Tibial nerve (tissue), 4 donors: ENCODE data around the gene BACH1. TPM values are rescaled to one million over a fixed set of nuclear protein-coding genes. Genes with fewer than 3 reads are reported as not detected.

Experiments
- DNase-seq, 2 donors: peaks; one replicate each; pipeline ENCODE4 v3.0.0-alpha.2; 2019; ENCODE audit warnings: low spot score in 2 of 2
- H3K27ac ChIP-seq, 4 donors: fragments of 200-600 bp; sonication (generic) in 3 of 4; one replicate each; pipeline ENCODE4 v1.5.1; 2017 to 2019; ENCODE audit warnings: mild to moderate bottlenecking in 1 of 4
- H3K27me3 ChIP-seq, 2 donors: fragments of 200-600 bp; sonication (generic) in 1 of 2; one replicate each; pipeline versions ENCODE4 v1.5.1 to v1.6.0; 2017 to 2019
- H3K36me3 ChIP-seq, 3 donors: fragments of 200-600 bp; sonication (generic); one replicate each; pipeline ENCODE4 v1.5.1; 2018 to 2019
- H3K4me1 ChIP-seq, 4 donors: fragments of 200-600 bp; sonication (generic) in 3 of 4; one replicate each; pipeline ENCODE4 v1.5.1; 2017 to 2019
- H3K4me3 ChIP-seq, 4 donors: fragments of 200-600 bp; sonication (generic) in 3 of 4; one replicate each; pipeline ENCODE4 v1.5.1; 2017 to 2019; ENCODE audit warnings: mild to moderate bottlenecking in 1 of 4, moderate library complexity in 1 of 4
- H3K9me3 ChIP-seq, 4 donors: fragments of 200-600 bp; sonication (generic) in 3 of 4; one replicate each; pipeline ENCODE4 v1.5.1; 2017 to 2019
- EP300 ChIP-seq, 2 donors: sonication (generic); formaldehyde crosslinking; IDR thresholded peaks; one replicate each; pipeline ENCODE4 v1.6.1; 2017; ENCODE audit warnings: antibody characterized with exemption in 2 of 2, mild to moderate bottlenecking in 1 of 2
- POLR2A ChIP-seq, 2 donors: fragments of 450-650 bp; IDR thresholded peaks; one replicate each; pipeline ENCODE4 v1.6.1; 2017; ENCODE audit warnings: antibody characterized with exemption in 2 of 2, mild to moderate bottlenecking in 2 of 2, moderate library complexity in 2 of 2
- WGBS, 2 donors: methylation state at CpG; one replicate each; pipeline ENCODE4 v1.1.5; 2018; 5-methylcytosine and 5-hydroxymethylcytosine counted together
- total RNA-seq, 4 donors: library from RNA; depleted of rRNA; stranded (reverse); fragments of >200 nt; gene quantifications; one replicate each; pipeline ENCODE4 v1.1.0, GENCODE V29; 2016
- TF ChIP-seq, protein P1 (sequence below), 5 experiments: fragments of 200-600 bp in 3 of 5; fragments of 450-650 bp in 2 of 5; sonication (generic) in 3 of 5; IDR thresholded peaks; one replicate each; pipeline ENCODE4 v1.5.1; 2016 to 2019; ENCODE audit warnings: antibody characterized with exemption in 5 of 5, mild to moderate bottlenecking in 3 of 5, moderate library complexity in 2 of 5

BACH1 gene
- total RNA-seq, 4 donors from 2014 or later: 38.0 to 46.5 (median 39.9) TPM

DNA sequence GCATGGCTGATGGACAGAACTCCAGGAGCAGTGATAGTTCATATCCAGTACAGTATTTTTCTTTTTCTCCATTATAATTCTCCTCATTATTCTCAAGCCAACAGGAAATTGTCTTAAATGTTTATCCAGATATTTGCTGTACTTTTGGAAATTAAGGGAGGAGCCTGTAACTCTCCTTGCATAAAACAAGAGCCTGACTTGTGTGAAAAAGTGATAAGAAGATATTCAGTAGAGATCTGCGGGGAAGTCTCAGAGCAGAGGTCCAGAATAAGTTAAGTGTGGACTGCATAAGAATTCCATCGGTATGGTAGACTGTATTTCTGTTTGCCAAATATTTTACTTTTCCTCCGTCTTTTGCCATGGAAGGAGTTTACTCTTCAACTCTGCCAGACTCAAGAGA is 70.2 kb downstream of the BACH1 start:
- H3K27me3 ChIP-seq: no peaks in the 10 kb centered on the region
- H3K4me3 ChIP-seq: no peak overlapping the region
- no peaks in the 10 kb centered on the region for H3K4me1 ChIP-seq
- TF ChIP-seq EP300 (IDR thresholded peaks at IDR 0.05) (no peak), POLR2A (IDR thresholded peaks at IDR 0.05) (no peak)
- TF ChIP-seq, protein P1, sequence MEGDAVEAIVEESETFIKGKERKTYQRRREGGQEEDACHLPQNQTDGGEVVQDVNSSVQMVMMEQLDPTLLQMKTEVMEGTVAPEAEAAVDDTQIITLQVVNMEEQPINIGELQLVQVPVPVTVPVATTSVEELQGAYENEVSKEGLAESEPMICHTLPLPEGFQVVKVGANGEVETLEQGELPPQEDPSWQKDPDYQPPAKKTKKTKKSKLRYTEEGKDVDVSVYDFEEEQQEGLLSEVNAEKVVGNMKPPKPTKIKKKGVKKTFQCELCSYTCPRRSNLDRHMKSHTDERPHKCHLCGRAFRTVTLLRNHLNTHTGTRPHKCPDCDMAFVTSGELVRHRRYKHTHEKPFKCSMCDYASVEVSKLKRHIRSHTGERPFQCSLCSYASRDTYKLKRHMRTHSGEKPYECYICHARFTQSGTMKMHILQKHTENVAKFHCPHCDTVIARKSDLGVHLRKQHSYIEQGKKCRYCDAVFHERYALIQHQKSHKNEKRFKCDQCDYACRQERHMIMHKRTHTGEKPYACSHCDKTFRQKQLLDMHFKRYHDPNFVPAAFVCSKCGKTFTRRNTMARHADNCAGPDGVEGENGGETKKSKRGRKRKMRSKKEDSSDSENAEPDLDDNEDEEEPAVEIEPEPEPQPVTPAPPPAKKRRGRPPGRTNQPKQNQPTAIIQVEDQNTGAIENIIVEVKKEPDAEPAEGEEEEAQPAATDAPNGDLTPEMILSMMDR (IDR thresholded peaks at IDR 0.05): no peak
- no peak overlapping the region for H3K27ac ChIP-seq
- H3K36me3 ChIP-seq: peaks cover 0 to 26% (median 0%) of the 10 kb centered on the region in 3 donors
- no peaks in the 10 kb centered on the region for H3K9me3 ChIP-seq
- DNase-seq: no peak
- 82 to 84% methylated on average over 3 of the region's 3 CpGs for WGBS, 2 donors

DNA sequence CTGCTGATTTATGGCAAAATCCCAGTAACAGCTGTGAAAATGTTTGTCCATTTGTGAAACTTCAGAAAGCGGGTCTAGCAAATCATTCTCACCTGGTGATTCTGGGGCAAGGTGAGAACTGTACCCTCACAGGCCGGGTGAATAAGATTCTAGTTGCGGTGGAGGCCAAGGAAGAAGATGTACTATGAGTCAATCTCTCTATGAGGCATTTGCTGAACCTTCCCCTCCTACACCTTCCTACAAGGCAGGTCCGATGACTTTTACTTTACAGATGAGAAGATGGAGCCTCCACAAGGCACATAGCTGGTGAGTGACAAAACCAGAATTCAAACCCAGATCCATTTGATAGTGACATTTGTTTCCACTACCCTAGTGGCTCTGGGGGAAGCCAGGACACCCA is 72.7 kb downstream of the BACH1 start:
- Histone ChIP-seq H3K4me3 (no peak overlapping the region), H3K4me1 (no peaks in the 10 kb centered on the region), H3K27ac (no peak overlapping the region), H3K27me3 (no peaks in the 10 kb centered on the region), H3K36me3 (peaks cover 0 to 18% (median 0%) of the 10 kb centered on the region in 3 donors), H3K9me3 (no peaks in the 10 kb centered on the region)
- TF ChIP-seq, protein P1 (IDR thresholded peaks at IDR 0.05): no peak
- TF ChIP-seq POLR2A (IDR thresholded peaks at IDR 0.05) (no peak), EP300 (IDR thresholded peaks at IDR 0.05) (no peak)
- no peak for DNase-seq
- WGBS, 2 donors: 94% methylated on average over 4 of the region's 4 CpGs

DNA sequence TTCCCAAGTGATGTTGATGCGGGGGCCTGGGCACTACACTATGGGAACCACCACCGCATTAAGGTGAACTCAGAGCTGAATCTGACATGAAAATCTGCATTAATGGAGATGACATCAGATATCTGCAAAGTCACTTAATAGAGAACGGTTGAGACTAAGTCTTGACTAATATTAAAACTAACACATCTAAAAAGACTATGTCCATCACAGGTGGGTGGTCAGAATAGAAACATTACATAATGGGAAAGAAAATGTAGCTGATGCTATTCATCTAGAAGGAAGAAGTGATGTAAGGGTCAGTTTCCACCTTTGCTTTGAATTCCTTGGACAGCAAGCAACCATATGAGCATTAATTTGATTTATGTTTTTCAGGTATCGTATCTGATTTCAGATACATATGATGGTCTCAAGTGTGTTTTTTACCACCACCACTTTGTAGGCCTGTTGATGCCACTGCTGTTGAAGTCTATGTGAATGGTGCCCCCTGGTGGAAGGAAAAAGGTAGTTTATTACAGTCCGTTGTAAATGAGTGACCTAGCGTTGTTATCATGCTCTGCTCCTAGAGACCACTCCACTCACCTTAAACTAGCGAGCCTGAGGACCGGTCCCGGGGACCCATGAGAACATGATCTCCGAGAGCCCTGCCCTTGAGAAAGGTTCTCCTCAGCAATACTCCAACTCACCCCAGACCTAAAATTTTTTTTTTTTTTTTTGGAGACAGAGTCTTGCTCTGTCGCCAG is 73.5 kb downstream of the BACH1 start:
- H3K36me3 ChIP-seq: peaks cover 0 to 14% (median 0%) of the 10 kb centered on the region in 3 donors
- H3K9me3 ChIP-seq: no peaks in the 10 kb centered on the region
- DNase-seq: peak in 1 of 2 donors; percentile 92
- no peaks in the 10 kb centered on the region for H3K27me3 ChIP-seq
- H3K4me3 ChIP-seq: no peak overlapping the region
- 47 to 51% methylated on average over 11 of the region's 11 CpGs for WGBS, 2 donors
- H3K4me1 ChIP-seq: no peaks in the 10 kb centered on the region
- no peak overlapping the region for H3K27ac ChIP-seq
- TF ChIP-seq EP300 (IDR thresholded peaks at IDR 0.05) (peak in 1 of 2 donors; percentile 6), POLR2A (IDR thresholded peaks at IDR 0.05) (no peak)
- TF ChIP-seq, protein P1 (IDR thresholded peaks at IDR 0.05): peak; percentile 55 to 91 (median 72)

DNA sequence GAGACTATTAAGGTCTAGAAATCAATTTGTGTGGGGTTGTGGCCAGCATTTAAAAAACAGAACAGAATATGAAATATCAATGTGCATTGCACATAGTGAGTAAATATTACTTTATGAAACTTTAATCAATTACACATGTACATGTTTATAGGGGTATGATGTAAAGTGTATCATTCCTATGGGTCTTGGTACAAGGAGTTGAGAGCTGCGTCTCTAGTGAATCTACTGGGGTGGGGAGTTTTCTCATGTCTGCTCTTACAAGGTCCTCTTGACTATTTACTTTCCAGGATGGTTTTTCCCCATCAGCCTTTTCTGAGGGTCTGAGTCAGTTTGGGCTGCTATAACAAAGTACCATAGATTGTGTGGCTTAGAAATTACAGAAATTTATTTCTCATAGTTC is 75.8 kb downstream of the BACH1 start:
- no peak for DNase-seq
- WGBS, 2 donors: 76 to 84% methylated on average over 1 of the region's 1 CpG
- Histone ChIP-seq H3K27ac (no peak overlapping the region), H3K4me3 (no peak overlapping the region), H3K9me3 (no peaks in the 10 kb centered on the region), H3K27me3 (no peaks in the 10 kb centered on the region), H3K4me1 (no peaks in the 10 kb centered on the region), H3K36me3 (peaks cover 0 to 14% (median 0%) of the 10 kb centered on the region in 3 donors)
- TF ChIP-seq, protein P1 (IDR thresholded peaks at IDR 0.05): no peak
- TF ChIP-seq POLR2A (IDR thresholded peaks at IDR 0.05): no peak
- TF ChIP-seq EP300 (IDR thresholded peaks at IDR 0.05): no peak

DNA sequence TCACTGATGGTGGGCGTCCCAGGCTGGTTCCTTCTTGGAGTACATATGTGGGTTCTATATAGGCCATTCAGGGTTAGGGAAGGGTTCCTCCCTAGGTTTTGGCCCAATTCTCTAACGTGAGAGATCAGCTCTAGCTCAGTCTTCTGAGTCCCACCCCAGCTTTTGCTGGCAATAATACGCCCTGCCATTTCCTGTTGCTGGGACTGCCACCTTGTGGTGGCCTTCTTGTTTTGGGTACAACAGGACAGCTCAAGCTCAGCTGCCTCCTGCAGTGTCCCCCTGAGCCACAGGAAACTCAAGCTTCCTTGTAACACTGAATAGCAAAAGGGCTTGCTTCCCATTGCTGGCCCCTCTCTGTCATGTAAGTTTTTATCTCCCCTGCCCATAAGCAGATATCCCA is 77.8 kb downstream of the BACH1 start:
- Histone ChIP-seq H3K36me3 (peaks cover 0 to 9% (median 0%) of the 10 kb centered on the region in 3 donors), H3K27me3 (no peaks in the 10 kb centered on the region), H3K4me3 (no peak overlapping the region), H3K27ac (no peak overlapping the region), H3K4me1 (no peaks in the 10 kb centered on the region), H3K9me3 (no peaks in the 10 kb centered on the region)
- DNase-seq: peak in 1 of 2 donors; percentile 18
- TF ChIP-seq EP300 (IDR thresholded peaks at IDR 0.05): no peak
- TF ChIP-seq, protein P1 (IDR thresholded peaks at IDR 0.05): peak in 3 of 5 experiments; percentile 12 to 16 (median 14)
- no peak for TF ChIP-seq POLR2A (IDR thresholded peaks at IDR 0.05)
- 62 to 63% methylated on average over 3 of the region's 3 CpGs for WGBS, 2 donors
